GM12874 (cell line): ENCODE results near the gene LRRC7.

Experiments
- TF ChIP-seq, protein P1 (sequence below): IDR thresholded peaks from 2 replicates; pipeline ENCODE4 v1.5.1; 2011; ENCODE audit warnings: low read depth, mild to moderate bottlenecking, control low read depth, low read length, moderate library complexity; ENCODE audit not compliant: insufficient read depth

LRRC7 gene

DNA sequence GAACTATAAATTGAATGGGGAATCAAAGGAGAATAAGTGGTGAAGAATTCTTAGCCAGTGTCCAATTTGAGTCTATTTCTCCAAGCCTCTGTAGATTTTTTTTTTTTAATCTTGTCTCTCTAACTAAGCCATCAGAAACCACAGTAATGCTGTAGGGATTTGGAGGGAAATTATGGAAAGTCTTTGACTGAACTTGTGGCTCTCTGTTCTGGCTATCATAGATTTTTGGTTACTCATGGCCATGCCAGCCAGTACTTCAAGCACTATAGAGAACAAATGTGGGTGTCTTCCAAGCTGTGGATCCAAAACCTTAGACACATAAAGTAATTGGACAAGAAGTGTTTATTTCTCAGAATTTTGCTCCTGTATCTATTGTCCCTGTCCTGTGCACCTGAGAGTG lies 489.8 kb downstream of the LRRC7 start:
- TF ChIP-seq, protein P1, sequence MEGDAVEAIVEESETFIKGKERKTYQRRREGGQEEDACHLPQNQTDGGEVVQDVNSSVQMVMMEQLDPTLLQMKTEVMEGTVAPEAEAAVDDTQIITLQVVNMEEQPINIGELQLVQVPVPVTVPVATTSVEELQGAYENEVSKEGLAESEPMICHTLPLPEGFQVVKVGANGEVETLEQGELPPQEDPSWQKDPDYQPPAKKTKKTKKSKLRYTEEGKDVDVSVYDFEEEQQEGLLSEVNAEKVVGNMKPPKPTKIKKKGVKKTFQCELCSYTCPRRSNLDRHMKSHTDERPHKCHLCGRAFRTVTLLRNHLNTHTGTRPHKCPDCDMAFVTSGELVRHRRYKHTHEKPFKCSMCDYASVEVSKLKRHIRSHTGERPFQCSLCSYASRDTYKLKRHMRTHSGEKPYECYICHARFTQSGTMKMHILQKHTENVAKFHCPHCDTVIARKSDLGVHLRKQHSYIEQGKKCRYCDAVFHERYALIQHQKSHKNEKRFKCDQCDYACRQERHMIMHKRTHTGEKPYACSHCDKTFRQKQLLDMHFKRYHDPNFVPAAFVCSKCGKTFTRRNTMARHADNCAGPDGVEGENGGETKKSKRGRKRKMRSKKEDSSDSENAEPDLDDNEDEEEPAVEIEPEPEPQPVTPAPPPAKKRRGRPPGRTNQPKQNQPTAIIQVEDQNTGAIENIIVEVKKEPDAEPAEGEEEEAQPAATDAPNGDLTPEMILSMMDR: no peak

DNA sequence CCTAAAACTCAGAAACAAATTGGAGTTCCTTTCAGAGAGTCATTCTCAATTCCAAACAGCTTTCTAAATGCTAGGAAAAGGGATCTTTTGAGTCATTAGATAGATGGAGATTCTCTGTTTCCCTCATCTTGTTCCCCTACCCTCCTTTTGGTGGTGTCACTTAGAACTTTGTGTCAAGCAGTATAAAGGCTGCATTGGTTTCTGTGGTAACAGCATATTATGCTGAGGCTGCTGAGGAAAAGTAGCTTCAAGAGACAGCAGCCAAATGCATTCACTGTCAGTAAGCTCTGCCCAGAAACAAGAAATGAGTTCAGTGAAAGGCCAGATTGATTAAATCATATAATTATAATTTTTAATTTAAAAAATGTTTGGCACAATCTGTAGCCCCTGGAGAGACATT lies 493.5 kb downstream of the LRRC7 start:
- TF ChIP-seq, protein P1: no peak

DNA sequence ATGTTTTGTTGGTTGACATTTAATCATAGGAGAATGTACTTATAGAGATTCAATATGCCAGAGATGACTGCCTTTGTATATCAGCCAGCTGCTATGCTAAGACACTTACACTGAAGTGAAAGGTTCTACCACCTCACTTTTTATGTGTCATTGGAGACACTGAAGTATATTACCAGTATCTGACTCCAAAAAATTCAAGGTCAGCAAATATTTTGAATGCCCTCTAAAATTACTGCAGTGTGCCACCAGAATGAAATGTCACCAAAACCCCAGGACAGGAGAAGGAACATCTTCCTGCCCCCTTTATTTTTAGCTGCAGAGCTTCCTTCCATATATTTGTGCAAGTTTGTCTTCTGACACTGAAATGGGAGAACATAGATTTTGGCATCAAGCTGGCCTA lies 496.1 kb downstream of the LRRC7 start:
- TF ChIP-seq, protein P1: no peak

DNA sequence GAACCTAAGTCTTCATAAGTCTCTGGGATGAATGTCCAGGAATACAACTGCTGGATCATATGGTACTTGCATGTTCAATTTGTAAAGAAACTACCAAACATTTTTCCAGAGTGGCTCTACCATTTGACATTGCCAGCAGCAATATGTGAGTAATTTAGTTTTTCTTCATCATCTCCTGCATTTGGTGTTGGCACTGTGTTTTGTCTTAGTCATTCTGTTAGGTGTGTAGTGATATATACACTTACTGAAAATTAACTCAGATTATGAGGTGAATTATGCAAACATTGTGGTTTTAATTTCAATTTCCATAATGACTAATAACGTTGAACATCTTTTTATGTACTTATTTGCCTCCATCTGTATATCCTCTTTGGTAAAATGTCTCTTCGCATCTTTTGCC lies 499.0 kb downstream of the LRRC7 start:
- TF ChIP-seq, protein P1: no peak

DNA sequence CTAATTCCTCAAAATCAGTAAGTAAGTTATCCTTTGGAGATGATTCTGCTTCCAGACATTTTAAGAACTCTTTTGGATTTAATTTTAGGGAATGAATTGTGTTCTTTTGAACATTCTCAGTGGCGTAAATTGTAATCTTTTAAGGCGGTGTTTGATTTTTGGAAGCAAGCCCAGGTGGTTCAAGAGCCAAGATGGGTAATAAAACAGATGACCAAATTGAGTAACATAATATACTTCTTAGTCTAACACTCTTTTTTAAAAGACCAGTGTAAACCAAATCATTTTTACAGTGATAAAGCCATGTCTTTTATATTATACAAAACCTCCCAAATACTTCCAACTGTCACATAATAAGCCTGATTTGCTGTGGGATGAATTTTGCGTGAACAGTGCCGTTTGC lies 503.9 kb downstream of the LRRC7 start:
- TF ChIP-seq, protein P1: no peak

DNA sequence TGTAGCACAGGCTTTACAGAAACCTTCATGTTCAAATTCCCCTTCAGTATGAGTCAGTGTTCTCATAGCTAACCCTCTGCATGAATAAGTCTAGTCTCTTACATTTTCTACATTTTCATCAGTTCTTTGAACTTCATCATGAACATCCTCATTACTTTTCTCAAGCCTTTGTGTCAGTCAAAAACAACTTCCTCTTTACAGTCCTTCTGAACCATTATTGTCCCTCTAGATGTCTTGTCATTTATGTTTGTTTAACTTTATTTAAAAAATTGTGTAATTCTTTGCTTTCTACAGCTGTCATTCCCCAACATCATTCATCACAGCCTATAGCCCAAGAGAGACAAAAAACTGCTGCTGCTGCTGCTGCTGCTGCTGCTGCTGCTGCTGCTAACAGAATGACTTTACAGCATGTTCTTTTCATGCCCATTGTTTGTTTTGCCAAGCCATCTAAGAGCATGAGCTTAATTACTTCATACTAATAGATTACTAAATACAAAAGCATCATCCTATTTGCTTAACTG lies 504.6 kb downstream of the LRRC7 start:
- TF ChIP-seq, protein P1: no peak

DNA sequence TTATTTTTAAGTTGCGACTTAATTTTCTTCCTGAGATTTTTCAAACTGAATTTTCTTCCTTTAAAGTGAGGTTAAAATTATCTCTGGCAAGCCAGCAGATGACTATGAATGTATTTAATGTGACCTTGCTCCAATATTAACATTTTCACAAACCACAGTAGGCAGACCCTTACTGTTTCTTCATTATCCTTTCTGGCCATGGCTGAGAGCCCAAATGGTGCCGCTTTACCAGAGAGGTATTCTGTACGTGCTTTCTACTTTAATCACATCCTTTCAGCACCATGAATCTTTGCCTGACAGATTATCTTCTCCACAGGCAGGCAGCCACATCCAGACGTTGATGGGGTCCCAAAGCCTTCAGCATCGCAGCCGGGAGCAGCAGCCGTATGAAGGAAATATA lies 508.0 kb downstream of the LRRC7 start:
- TF ChIP-seq, protein P1: no peak
